HK-2 (cell line): ENCODE data around the gene CAMKK2.
"Not testable (repeated sequence)": the region's sequence is repeated elsewhere in the genome, so short reads cannot be mapped to it uniquely, and the experiment has no call there.

Experiments used
- DNase-seq: peaks from one replicate; pipeline ENCODE4 v3.0.0-alpha.2; 2018; ENCODE audit not compliant: unreplicated experiment

CAMKK2 gene

DNA sequence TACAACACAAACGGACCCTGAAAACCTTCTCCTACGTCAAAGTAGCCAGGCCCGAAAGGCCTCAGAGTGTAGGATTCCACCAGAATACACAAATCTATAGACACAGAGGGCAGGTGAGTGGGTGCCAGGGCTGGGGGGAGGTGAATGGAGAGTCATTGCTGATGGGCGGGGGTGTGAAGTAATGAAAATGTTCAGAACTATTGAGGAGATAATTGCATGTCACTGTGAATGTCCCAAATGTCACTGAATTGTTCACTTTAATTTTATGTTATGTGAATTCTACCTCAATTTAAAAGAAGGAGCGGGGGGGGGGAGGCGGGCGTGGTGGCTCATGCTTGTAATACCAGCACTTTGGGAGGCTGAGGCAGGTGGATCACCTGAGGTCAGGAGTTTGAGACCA is 50.6 kb downstream of the CAMKK2 start:
- no peak for DNase-seq

DNA sequence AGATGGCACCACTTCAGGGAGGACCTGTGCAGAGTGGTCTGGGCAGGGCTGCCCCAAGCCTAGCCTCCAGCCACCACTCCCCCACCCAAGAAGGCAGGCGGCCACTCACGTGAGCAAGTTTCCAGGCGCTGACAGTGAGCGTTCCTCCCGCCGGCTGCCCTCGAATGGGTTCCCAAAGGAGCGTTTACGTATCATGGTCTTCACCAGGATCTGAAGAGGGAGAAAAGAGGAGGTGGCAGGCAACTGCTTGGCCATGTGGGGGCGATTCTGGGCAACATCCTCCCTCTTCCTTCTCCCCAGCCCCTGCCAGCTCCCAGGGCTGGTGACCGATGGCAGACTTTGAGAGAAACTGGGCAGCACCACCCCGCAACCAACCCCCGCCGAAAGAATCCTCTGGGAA is 51.5 kb downstream of the CAMKK2 start:
- no peak for DNase-seq

DNA sequence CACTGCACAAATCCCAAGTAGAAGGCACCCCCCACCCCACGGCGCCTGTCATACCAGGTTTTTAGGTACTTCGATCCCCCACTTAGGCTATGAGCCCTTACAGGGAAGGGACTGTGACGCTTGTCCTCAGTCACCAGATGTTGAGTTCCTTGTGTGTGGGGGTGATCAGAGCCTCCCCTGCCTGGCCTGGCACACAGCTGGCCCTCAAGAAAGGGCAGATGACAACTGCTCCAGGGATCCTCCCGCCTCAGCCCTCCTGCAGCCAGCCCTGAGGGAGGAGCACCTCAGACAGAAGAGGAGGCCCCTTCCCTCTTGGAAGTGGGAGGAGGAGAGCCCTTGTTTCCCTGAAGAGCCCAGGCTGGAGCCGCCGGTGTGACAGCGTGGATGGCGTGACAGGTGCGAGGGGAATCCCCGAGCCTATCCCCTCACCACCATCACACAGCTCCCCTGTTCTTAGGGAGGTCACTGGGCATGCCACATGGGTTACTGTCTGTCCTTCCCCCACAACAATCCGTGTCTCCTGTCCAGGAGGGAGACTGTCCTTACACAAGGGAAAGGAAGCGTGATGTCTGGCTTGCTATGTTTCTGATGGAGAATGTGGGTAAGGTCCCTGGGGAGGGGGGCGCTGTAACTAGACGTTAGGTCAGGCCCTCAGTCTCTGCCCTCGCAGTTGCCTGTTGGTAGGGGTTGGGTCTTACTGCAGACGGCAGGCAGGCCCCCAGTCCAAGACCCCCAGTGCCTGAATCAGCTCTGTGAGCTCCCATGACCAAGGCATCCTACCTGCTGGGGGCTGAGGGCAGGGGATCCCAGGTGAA is 55.1 kb downstream of the CAMKK2 start:
- DNase-seq: no peak

DNA sequence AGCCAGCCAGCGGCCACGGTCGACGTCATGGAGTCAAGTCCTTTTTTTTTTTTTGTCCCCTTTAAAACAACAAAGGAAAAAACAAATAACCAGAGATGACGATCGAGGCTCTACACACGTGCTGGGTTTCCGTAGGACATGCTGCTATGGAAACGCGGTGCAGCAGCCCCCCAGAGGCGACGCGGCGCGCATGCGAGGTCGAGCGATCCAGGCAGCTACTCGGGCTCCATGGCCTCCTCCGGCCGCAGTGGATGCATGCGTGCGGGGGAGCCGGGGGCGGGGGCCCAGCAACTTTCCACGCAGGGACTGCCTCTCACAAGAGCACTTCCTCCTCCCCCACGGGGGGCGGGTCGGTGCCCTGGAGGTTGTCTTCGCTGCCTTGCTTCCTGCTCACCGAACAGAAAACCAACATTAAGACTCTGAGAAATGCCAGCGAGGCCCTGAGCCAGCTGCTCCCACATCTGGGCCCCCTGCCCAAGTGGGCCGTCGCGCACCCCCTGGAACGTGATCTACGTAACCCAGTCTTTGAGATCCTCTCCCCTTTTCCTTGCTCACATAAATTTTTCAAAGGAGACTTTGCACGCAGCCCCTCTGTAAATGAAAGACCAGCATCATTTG is 55.9 kb downstream of the CAMKK2 start:
- no peak for DNase-seq

DNA sequence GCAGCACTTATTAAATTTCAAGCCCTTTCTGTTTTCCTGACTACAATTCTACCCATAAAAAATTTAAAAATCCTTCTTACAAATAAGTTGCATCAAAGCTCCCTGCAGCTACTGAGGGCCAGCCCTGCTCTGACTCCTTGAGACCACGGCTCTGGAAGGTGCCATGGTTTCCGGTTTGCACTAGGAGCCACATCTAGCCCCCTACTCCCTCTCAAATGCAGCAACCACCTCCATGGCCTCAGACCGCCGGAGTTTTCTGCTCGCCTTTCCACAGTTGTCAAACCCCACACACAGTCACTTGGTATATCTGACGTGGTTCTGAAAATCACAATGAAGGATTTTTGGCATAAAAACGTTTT is 56.5 kb downstream of the CAMKK2 start:
- DNase-seq: no peak

DNA sequence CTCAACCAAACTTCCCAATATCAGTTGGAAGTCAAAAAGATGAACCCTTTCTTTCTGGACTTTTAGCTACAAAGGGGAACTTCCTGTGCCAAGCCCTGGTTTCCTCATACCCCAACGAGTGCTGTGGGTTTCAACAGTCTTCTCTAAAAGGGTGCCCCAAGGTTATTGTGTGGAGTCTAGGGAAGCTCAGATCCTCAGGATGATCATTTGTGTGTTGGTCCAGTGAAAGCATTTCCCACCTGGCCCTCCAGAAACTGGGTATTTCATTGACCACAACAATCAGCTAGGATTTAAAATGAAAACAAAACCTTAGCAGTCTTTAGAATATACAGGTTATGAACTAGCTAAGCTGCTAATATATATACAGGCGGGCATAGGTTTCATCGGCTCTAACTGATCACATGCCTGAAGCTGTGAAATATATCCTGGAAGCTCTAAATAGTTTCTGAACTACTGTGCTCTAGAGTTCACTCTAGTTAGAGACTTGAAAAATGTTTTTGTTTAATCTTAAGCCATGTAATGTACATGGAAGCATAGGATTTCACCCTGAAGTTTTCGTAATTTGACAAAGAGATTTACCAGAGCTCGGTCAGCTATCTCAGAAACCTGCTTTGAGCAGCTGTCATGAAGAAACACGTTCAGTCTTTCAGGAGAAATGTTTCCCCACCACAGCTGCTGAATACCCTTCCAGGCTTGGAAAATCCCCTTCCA is 57.0 kb downstream of the CAMKK2 start:
- no peak for DNase-seq

DNA sequence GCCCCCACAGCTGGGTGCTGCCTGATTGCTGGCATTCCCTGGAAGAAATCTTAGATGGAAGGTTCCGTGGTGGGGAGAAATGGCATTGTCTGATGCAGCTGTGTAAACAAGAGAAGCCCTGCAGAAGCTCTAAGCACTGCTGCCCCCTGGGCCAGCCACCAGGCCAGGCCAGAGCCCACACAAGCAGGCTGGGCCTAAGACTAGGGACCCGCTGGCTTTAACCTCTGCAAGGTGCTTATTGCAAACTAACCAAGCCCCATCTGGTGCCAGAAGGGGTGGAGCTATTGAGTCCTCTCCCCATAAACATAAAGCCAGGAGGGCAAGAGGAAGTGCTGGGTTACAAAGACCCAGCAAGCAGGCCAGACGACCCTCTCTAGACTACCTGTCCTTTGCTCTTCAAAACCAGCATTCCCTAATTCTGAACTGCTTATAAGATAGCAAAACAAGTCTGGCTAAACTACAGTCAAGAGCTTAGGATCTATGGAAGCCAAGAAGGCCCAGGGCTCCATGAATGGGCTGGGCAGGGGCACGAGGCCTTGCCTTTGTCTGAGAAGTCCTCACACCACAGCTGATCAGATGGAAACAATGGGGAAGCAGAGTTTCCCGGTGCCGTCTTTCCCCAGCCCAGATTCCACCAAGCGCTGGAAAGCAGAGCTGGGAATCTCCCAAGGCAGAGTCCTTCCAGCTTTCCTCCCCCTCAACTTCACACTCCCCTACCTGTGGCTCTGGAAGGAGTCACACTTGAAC is 57.7 kb downstream of the CAMKK2 start:
- DNase-seq: no peak

DNA sequence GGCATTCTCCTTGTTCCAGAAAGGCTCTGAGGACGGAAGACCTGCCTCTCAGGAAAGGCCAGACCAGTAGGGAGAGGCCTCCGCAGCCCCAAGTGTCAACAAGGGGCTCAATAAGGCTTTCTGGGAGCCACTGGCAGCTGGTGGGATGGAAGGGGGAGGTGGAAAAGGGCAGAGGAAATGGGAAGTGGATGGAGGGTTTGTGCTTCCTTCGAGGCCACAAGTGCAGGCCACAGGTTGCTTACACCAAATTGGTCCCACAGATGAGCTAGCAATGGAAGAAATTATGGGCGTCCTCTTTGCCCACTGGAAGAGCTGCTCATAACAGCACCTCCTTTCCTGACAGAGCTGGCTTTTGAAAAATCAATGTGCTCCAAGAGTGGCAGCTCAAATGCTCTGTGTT is 58.4 kb downstream of the CAMKK2 start:
- DNase-seq: no peak

DNA sequence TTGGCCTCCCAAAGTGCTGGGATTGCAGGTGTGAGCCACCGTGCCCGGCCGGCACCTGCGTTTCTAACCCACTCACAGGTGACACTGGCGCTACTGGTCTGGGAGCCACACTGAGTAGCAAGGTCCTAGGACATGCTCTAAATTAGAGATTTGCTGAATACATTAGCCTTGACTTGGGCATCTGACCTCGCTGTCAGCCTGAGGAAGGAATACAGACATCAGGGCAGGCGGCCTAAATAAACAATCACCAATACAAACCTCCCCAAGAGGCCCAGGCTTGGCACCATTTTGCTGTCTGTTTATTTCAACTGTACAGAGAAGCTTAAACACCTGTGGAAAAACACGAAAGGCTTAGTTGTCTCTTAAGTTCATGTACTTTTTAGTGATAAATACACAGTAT is 59.1 kb downstream of the CAMKK2 start:
- DNase-seq: no peak

DNA sequence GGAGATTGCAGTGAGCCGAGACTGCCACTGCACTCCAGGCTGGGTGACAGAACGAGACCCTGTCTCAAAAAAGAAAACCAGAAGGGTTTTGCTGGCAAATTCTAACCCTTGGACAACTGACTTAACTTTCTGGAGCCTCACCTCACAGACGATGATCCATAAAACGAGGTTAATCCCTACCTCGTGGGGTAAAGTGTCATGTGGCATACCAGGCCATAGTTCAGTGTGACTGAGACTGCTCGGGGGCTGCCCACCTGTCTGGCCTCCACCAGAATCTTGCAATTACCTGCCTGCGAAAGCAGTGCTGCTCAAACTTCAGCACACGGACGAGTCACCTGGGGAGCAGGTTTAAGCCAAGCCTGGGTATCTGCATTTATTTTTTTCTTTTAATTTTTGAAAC is 59.7 kb downstream of the CAMKK2 start:
- DNase-seq: no peak

DNA sequence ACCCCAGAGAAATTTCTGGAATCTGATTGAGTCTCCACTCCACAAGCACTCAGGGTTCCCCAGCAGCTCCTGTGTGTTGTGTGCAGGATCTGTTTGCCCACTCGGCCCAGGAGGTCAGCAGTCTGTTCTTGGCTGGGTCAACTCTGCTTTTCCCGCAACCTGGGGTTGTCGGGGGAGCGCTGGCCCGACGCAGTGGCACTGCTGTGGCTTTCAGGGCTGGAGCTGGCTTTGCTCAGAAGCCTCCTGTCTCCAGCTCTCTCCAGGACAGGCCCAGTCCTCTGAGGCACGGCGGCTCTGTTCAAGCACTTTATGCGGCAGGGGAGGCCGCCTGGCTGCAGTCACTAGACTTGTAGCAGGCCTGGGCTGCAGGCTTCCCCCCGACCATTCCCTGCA is 62.9 kb downstream of the CAMKK2 start:
- no peak for DNase-seq

DNA sequence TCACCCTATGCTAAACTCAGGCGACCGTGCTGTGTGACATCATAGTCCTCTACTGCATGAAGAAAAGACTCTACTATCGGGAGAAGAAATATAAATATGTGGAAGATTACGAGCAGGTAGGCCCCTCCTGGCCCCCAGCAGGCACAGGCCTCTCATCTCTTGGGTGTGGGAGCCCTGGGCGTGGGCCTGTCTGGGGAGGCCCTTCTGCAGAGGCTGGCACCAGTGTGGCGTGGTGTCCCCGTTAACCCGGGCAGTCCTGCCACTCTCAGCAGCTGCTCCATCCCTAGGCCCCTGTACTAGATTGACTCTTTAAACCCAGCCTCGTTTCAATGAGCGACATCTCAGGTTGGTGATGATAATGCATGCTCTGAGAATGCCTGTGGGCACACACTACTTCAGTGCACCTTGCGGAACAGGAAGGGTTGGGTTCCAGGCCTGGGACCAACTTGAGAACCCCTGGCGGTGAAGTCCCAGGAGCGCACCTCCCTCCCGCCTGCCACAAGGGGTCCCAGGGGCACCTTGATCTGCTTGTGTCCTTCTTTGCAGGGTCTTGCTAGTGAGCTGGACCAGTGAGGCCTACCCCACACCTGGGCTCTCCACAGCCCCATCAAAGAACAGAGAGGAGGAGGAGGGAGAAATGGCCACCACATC is 63.4 kb downstream of the CAMKK2 start:
- DNase-seq: no peak

DNA sequence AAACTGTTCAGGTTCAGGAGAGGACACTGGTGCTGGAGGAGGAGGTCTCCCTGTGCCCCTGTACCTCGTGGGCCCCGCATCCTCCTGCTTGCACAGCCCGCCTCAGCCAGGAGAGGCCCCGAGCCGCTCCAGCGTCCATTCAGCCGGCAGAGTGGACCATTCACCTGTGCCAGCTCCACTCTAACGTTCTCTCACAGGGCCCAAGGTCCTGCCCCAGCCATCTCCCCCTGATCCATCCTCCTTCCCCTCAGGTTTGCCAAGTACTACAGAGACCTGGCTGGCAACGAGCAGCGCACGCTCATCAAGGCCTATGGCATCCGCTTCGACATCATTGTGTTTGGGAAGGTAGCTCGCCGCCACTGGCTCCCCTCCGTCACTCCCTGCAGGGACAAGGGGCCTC is 64.3 kb downstream of the CAMKK2 start:
- DNase-seq: no peak

DNA sequence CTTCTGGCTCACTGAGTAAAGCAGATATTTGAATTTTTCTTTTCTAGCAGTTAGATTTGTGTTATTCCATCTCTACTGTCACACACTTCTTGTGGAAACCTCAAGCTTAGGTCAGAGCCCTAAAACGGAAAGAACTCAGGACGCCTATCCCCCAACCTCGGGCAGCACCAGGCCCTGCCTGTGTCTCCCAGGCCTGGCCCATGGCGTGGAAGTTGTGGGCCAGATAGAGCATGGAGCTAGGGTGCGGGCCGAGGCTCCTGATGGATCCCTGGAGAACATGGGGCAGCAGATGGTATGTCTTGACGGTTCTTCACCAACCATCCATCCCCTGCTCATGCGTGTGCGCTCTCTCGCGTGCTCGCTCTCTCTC is 66.0 kb downstream of the CAMKK2 start:
- DNase-seq: no peak

DNA sequence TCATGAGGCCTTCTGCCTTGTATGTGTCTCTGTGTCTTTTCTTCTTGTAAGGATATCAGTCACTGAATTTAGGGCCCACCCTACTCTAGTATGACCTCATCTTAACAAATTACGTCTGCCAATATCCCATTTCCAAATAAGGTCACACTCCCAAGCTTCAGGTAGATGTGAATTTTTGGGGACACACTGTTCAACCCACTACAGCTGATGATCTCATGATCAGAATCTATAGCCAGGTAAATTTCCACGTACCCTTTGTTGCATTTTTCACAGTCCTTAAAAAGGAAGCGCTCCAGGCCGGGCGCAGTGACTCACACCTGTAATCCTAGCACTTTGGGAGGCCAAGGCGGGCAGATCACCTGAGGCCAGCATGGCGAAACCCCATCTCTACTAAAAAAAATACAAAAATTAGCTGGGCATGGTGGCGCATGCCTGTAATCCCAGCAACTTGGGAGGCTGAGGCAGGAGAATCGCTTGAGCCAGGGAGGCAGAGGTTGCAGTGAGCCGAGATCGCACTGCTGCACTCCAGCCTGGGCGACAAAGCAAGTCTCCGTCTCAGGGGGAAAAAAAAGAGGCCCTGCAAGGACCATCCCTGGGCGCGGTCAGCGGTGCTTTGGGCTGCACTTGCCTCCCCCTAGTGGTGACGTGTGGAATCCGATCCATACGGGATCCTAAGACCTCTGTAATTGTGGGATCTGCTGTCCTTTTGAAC is 66.5 kb downstream of the CAMKK2 start:
- peak; percentile 50 for DNase-seq

DNA sequence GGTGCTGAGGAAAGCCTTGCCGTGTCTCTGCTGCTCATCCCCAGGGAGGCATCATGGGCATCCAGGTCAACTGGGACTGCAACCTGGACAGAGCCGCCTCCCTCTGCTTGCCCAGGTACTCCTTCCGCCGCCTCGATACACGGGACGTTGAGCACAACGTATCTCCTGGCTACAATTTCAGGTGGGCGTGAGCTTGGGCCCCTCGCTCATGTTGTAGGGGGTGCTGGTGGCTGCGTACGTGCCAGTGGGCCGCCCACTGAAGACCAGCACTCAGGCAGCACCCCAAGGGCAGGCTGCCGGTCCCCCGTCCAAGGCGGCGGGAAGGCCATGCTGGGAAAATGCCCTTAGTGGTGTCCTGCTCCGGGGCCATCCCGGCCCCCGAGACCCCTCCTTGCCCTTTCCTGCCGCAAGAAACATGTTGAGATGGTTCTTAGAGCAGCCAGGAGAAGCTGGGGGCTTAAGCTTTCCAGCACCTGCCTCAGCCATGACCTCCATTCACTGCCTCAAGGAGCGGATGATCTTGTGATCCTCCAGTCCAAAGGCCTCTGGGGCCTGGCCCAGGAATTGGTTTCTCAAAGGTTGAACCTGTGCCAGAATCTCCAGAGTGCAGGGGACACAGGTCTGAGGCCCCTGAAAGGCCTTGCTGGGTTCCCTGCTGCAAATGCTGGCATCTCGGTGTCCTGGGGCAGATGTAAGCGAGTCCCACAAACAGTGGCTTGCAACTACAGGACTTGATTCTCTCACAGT is 67.4 kb downstream of the CAMKK2 start:
- no peak for DNase-seq

DNA sequence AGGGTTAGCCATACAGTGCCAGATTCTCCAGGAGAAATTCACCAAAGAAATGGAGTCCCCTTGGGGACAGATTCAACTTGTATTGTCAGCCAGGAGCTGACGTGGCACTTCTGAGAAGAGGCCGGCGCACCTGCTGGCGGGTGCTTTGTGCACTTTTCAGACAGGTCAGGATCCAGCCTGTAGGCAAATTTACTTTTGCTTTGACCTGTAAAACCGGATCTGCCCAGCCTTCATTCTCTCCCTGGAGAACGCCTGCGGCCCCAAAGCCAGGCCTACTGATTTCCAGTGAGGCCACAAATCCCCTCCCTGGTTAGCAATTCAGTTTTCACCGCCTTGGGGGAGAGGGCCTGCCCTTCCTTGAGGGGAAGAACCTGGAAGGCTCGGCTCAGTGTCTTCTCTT is 69.2 kb downstream of the CAMKK2 start:
- DNase-seq: no peak

DNA sequence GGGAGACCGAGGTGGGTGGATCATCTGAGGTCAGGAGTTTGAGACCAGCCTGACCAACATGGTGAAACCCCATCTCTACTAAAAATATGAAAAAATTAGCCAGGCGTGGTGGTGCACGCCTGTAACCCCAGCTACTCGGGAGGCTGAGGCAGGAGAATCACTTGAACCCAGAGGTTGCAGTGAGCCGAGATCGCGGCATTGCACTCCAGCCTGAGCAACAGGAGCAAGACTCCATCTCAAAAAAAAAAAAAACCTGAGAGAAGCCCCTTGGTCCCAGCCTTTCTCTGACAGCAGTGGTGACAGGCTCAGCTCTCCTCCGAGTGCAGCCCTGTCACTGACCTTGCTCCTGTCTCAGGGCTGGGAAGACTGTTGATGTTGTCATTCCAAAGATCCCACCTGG is 69.6 kb downstream of the CAMKK2 start:
- DNase-seq: not testable (repeated sequence)

DNA sequence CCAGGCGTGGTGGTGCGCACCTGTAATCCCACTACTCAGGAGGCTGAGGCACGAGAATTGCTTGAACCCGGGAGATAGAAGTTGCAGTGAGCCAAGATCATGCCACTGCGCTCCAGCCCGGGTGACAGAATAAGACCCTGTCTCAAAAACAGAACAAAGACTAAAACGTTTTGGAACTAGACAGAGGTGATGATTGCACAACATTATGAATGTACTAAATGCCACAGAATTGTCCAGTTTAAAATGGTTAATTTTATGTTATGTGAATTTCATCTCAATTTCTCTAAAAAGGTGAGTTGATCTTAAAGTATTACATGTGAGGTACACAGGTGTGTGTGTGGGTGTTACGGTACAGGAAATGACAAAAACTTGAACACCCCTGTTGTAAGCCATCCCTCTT is 70.1 kb downstream of the CAMKK2 start:
- DNase-seq: no peak

DNA sequence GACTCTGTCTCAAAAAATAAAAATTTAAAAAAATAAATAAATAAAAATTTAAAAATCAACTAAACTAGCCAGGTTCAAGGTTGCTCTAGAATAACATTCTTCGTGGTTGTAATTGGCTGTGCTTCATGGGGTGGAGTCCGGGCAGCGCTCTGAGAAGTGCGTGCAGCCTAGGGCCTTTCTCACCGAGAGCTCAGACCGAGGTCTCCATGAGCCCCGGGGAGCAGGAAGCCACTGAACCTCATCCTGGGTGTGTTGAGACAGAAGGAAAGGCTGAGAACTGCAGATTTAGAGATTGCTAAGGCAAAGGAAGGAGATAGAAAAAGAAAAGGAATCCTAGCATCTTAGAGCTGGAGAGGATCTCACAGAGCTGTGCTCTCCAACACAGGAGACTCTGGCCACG is 71.9 kb downstream of the CAMKK2 start:
- no peak for DNase-seq
